Stomach (tissue), 9 donors: ENCODE data around the gene RUFY1. TPM values are rescaled to one million over a fixed set of nuclear protein-coding genes. Genes with fewer than 3 reads are reported as not detected.

ENCODE experiments used
- DNase-seq, 2 donors: peaks; one replicate each; pipeline versions ENCODE4 v3.0.0 to v3.0.0-alpha.2; 2013 to 2019
- H3K27ac ChIP-seq, 5 donors: fragments of 200-600 bp in 4 of 5; sonication (generic) in 4 of 5; one replicate each; pipeline ENCODE4 v1.5.1; 2013 to 2019; ENCODE audit warnings: mild to moderate bottlenecking in 1 of 5, moderate library complexity in 1 of 5
- H3K27me3 ChIP-seq, 3 donors: fragments of 200-600 bp; sonication (generic); one replicate each; pipeline ENCODE4 v1.5.1; 2017 to 2019; ENCODE audit warnings: mixed run types in 1 of 3
- H3K36me3 ChIP-seq, 4 donors: fragments of 200-600 bp; sonication (generic); 1 replicate in 3 of 4; 2 replicates in 1 of 4; pipeline ENCODE4 v1.5.1; 2016 to 2019
- H3K4me1 ChIP-seq, 4 donors: fragments of 200-600 bp; sonication (generic); one replicate each; pipeline ENCODE4 v1.5.1; 2016 to 2019
- H3K4me3 ChIP-seq, 4 donors: fragments of 200-600 bp; sonication (generic) in 3 of 4; one replicate each; pipeline ENCODE4 v1.5.1; 2016 to 2019; ENCODE audit warnings: mild to moderate bottlenecking in 1 of 4
- H3K9me3 ChIP-seq, 4 donors: fragments of 200-600 bp; sonication (generic); one replicate each; pipeline ENCODE4 v1.5.1; 2016 to 2019
- EP300 ChIP-seq: sonication (generic); formaldehyde crosslinking; IDR thresholded peaks from one replicate; pipeline ENCODE4 v1.6.1; 2017; ENCODE audit warnings: antibody characterized with exemption
- POLR2A ChIP-seq, 4 donors: fragments of 450-650 bp; IDR thresholded peaks; one replicate each; pipeline ENCODE4 v1.6.1; 2016; ENCODE audit warnings: antibody characterized with exemption in 4 of 4, control low read depth in 2 of 4, mild to moderate bottlenecking in 1 of 4, moderate library complexity in 1 of 4
- POLR2AphosphoS5 ChIP-seq, 3 donors: sonication (generic); formaldehyde crosslinking; IDR thresholded peaks; one replicate each; pipeline ENCODE4 v1.6.1; 2016; ENCODE audit warnings: antibody characterized with exemption in 3 of 3
- WGBS, 5 donors: extraction: QIAGEN DNeasy Blood & Tissue Kit in 3 of 5; methylation state at CpG; one replicate each; pipeline versions ENCODE4 v1.1.5 to v1.1.7; 2013 to 2018; 5-methylcytosine and 5-hydroxymethylcytosine counted together
- intact Hi-C: fragments of 100-400 bp; cut with DNase I; formaldehyde crosslinking; loops from one replicate; pipeline ENCODE4 v1.15.1; 2023; ENCODE audit warnings: low total_unique reads
- polyA plus RNA-seq, 3 donors: library from polyadenylated mRNA; stranded (reverse); fragments of 200-250 nt; gene quantifications; one replicate each; pipeline ENCODE4 v1.2.3, GENCODE V29; 2013
- total RNA-seq, 5 donors: library from RNA; depleted of rRNA; stranded (reverse); fragments of >200 nt; gene quantifications; one replicate each; pipeline versions ENCODE4 v1.1.0 to v1.2.3, GENCODE V29; 2014 to 2016
- TF ChIP-seq, protein P1 (sequence below), 7 experiments: fragments of 450-650 bp in 4 of 7; fragments of 200-600 bp in 3 of 7; sonication (generic) in 3 of 7; IDR thresholded peaks; one replicate each; pipeline ENCODE4 v1.5.1; 2016 to 2019; ENCODE audit warnings: antibody characterized with exemption in 7 of 7, control low read depth in 2 of 7, mild to moderate bottlenecking in 1 of 7
- donor health status: healthy with polysubstance abuse.
- donor health status: Bipolar disorder and iron deficiency.
- donor health status: healthy.

Gene RUFY1
- total and polyA plus RNA-seq, 8 donors, result 26.0 to 128 (median 41.8) TPM

DNA sequence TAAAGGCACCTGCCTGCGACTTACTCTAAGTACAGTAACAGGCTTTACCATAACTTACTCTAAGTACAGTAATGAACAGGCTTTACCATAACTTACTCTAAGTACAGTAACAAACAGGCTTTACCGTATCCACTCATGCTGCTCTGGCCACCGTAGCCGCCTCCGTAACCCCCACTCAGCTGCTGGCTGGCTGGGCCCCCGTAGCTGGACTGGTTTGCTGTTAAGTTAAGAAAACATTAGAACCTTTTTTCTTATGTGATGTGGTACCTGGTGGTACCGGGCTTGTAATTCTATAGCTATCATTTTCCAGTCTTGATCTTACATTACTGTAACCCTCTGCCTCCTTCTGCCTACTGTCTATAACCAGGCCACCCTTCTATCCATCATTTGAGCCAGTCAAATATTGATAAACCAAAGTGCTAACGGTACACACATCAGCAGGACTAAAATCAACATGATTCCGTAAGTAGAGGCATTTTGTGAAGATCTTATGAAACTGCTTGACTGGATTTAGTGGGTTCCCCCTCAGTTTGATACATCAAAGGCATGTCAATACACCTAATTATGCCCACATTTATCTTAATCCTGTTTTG is 65.7 kb downstream of the RUFY1 start:
- H3K4me1 ChIP-seq, result peaks cover 52 to 99% (median 77%) of the 10 kb centered on the region in 4 donors
- no peak for DNase-seq
- no peak overlapping the region for H3K4me3 ChIP-seq
- H3K9me3 ChIP-seq, result no peaks in the 10 kb centered on the region
- H3K27me3 ChIP-seq, result no peaks in the 10 kb centered on the region
- H3K27ac ChIP-seq, result peak overlapping the region in 1 of 5 donors; percentile 34
- 62 to 77% (median 69%) methylated on average over 9 of the region's 9 CpGs for WGBS, 5 donors
- intact Hi-C loops, result no loop called here
- TF ChIP-seq POLR2A (IDR thresholded peaks at IDR 0.05), result no peak
- TF ChIP-seq EP300, result no peak
- TF ChIP-seq, protein P1, sequence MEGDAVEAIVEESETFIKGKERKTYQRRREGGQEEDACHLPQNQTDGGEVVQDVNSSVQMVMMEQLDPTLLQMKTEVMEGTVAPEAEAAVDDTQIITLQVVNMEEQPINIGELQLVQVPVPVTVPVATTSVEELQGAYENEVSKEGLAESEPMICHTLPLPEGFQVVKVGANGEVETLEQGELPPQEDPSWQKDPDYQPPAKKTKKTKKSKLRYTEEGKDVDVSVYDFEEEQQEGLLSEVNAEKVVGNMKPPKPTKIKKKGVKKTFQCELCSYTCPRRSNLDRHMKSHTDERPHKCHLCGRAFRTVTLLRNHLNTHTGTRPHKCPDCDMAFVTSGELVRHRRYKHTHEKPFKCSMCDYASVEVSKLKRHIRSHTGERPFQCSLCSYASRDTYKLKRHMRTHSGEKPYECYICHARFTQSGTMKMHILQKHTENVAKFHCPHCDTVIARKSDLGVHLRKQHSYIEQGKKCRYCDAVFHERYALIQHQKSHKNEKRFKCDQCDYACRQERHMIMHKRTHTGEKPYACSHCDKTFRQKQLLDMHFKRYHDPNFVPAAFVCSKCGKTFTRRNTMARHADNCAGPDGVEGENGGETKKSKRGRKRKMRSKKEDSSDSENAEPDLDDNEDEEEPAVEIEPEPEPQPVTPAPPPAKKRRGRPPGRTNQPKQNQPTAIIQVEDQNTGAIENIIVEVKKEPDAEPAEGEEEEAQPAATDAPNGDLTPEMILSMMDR (IDR thresholded peaks at IDR 0.05), result no peak
- TF ChIP-seq POLR2AphosphoS5 (IDR thresholded peaks at IDR 0.05), result no peak
- H3K36me3 ChIP-seq, result peaks cover 86 to 100% (median 99%) of the 10 kb centered on the region in 4 donors

- no peak for DNase-seq
Measured at GRCh38 chr5:179617930-179618329, 67.6 kb downstream of the RUFY1 start.

DNA sequence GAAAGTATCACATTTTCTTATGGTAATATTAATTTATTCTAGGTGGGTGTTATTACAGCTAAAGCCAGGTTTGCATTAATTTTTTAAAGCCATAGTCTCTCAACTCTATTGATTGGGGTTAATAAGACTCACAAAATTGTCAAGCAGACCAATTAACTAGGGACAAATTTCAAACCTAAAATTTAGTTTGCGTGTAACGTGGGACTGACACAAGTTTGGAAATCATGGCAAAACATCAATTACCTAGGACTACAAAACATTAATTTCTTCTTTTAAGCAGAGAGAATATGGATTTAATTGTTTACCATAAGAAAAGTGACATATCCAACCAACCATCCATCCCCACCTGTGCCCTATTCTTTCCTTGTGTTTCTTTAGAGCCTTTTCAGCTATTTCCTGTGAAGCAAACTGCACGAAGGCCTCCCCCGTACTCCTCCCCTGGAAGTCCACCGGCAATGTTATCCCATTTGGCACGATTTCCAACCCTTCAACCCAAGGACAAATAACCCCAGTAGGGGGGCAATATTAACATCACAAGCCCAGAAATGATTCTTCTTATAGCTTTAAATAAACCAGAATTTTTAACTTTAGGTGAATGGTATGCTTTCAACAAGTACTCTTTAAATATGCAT is 68.7 kb downstream of the RUFY1 start:
- no peak for DNase-seq
- H3K27me3 ChIP-seq, result no peaks in the 10 kb centered on the region
- peak overlapping the region in 1 of 5 donors; percentile 29 for H3K27ac ChIP-seq
- peaks cover 61 to 84% (median 73%) of the 10 kb centered on the region in 4 donors for H3K4me1 ChIP-seq
- H3K9me3 ChIP-seq, result no peaks in the 10 kb centered on the region
- TF ChIP-seq, protein P1 (IDR thresholded peaks at IDR 0.05), result no peak
- no peak for TF ChIP-seq POLR2AphosphoS5 (IDR thresholded peaks at IDR 0.05)
- no peak for TF ChIP-seq POLR2A (IDR thresholded peaks at IDR 0.05)
- no peak for TF ChIP-seq EP300
- peak overlapping the region; percentile 64 to 100 (median 90) for H3K4me3 ChIP-seq
- peaks cover 67 to 85% (median 82%) of the 10 kb centered on the region in 4 donors for H3K36me3 ChIP-seq
- 9 to 18% (median 13%) methylated on average over 6 of the region's 6 CpGs for WGBS, 5 donors
- intact Hi-C loops, result no loop called here

More at GRCh38 chr5:179617930-179618329, 67.6 kb downstream of the RUFY1 start:
- intact Hi-C loops, result no loop called here
- Histone ChIP-seq H3K4me3 (peak overlapping the region in 2 of 4 donors; percentile 64 to 81), H3K27ac (peak overlapping the region in 1 of 5 donors; percentile 0), H3K4me1 (peaks cover 65 to 94% (median 76%) of the 10 kb centered on the region in 4 donors), H3K9me3 (no peaks in the 10 kb centered on the region), H3K27me3 (no peaks in the 10 kb centered on the region), H3K36me3 (peaks cover 78 to 96% (median 93%) of the 10 kb centered on the region in 4 donors)
- TF ChIP-seq POLR2AphosphoS5 (IDR thresholded peaks at IDR 0.05), result no peak
- TF ChIP-seq EP300, result no peak
- TF ChIP-seq, protein P1 (IDR thresholded peaks at IDR 0.05), result no peak
- TF ChIP-seq POLR2A (IDR thresholded peaks at IDR 0.05), result no peak
- 49 to 63% (median 61%) methylated on average over 7 of the region's 7 CpGs for WGBS, 5 donors

- Histone ChIP-seq H3K36me3 (peaks cover 62 to 77% (median 74%) of the 10 kb centered on the region in 4 donors), H3K4me1 (peaks cover 67 to 83% (median 79%) of the 10 kb centered on the region in 4 donors), H3K27ac (peak overlapping the region in 1 of 5 donors; percentile 100), H3K9me3 (no peaks in the 10 kb centered on the region), H3K4me3 (peak overlapping the region; percentile 64 to 100 (median 90)), H3K27me3 (no peaks in the 10 kb centered on the region)
- TF ChIP-seq EP300, result no peak
- TF ChIP-seq POLR2AphosphoS5 (IDR thresholded peaks at IDR 0.05), result no peak
- no peak for TF ChIP-seq POLR2A (IDR thresholded peaks at IDR 0.05)
- TF ChIP-seq, protein P1 (IDR thresholded peaks at IDR 0.05), result no peak
- intact Hi-C loops, result no loop called here
- WGBS, 5 donors, result 4 to 9% (median 4%) methylated on average over 4 of the region's 4 CpGs
- no peak for DNase-seq
Measured at GRCh38 chr5:179619776-179620175, 69.4 kb downstream of the RUFY1 start.
